ENCODE measurements around the gene GFOD2. TPM values are rescaled to one million over a fixed set of nuclear protein-coding genes. Genes with fewer than 3 reads are reported as not detected.

GFOD2 gene
- total and polyA plus RNA-seq, 2 of the 13 experiments (the other 11 are each of a cell fraction or from before 2014, with no cell fraction given): 11.1 to 17.2 TPM

DNA sequence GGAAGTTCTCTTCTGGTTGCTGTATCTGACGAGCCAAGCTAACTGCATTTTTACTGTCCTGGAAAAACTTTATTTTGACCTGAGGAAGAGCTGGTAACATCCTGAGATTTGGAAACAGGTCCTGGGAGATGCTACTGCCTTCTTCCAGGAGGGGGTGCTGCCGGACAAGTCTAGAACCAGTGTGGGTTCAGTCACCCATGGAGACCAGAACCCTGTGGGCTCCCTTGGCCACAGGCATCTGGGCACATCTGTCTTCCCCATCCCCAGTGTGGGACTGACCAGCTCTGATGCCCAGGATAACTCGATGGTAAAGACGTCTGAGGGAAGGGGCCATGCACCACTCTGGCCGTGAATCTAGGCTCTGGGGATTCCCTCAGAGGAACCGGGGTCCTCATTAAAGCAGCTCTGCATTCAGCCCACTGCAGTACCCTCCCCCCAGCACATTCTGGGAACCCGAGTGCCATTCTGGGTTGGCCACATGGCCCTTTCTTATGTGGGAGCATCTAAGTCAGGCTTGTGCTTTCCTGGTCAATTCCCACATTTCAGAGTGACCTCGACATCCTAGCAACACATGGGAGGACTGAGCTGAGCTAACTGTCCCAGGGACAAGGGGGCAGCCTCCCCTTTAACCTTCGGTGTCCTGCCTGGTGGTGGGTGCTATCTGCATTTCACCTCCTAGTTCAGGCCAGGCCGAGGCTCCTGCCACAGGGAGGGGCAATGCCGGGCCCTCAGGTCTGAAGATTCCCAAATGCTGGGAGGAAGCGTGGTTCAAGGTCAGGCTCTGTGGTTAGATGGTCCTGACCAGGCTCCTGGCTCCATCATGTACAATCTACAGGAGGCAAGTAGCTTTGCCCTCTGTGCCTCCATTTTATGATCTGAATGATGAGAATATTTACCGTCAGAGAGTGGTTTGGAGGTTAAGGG, 46.1 kb downstream of the GFOD2 start (continued):
- TF ChIP-seq ZNF235 (CRISPR knock-in tag; IDR thresholded peaks at IDR 0.05; ENCODE audit: borderline replicate concordance) (0 out of 2 replicates have a peak, but pooled peaks have one; percentile 67), ZNF33A (CRISPR knock-in tag; IDR thresholded peaks at IDR 0.05; ENCODE audit: borderline replicate concordance) (no peak), SNRNP70 (IDR thresholded peaks at IDR 0.05; ENCODE audit: low read depth, low read length) (no peak), TEAD2 (CRISPR knock-in tag; IDR thresholded peaks at IDR 0.05) (no peak), GATAD2A (CRISPR knock-in tag; IDR thresholded peaks at IDR 0.05) (no peak), ZSCAN9 (CRISPR knock-in tag; IDR thresholded peaks at IDR 0.05; ENCODE audit: borderline replicate concordance) (no peak), KDM5B (CRISPR knock-in tag; IDR thresholded peaks at IDR 0.05; ENCODE audit: borderline replicate concordance) (peak; percentile 53; the same call in 1 of the 2 replicates), RFX1 (IDR thresholded peaks at IDR 0.05) (no peak), ZFP82 (CRISPR knock-in tag; IDR thresholded peaks at IDR 0.05; ENCODE audit: borderline replicate concordance) (no peak), ZNF605 (CRISPR knock-in tag; IDR thresholded peaks at IDR 0.05) (no peak), ZKSCAN1 (IDR thresholded peaks at IDR 0.05; ENCODE audit: low read length) (no peak), RAD21 (CRISPR knock-in tag; IDR thresholded peaks at IDR 0.05) (peak; percentile 93), ZNF124 (CRISPR knock-in tag; IDR thresholded peaks at IDR 0.05) (no peak), ZSCAN12 (CRISPR knock-in tag; IDR thresholded peaks at IDR 0.05) (no peak), XRCC5 (optimal IDR thresholded peaks at IDR 0.05; ENCODE audit: low read length) (peak; percentile 73), RBM22 (optimal IDR thresholded peaks at IDR 0.05; ENCODE audit: low read length) (no peak), ELF1 (CRISPR knock-in tag; IDR thresholded peaks at IDR 0.05) (no peak; the same call in 1 of the 2 replicates)
- TF ChIP-seq, protein P1, sequence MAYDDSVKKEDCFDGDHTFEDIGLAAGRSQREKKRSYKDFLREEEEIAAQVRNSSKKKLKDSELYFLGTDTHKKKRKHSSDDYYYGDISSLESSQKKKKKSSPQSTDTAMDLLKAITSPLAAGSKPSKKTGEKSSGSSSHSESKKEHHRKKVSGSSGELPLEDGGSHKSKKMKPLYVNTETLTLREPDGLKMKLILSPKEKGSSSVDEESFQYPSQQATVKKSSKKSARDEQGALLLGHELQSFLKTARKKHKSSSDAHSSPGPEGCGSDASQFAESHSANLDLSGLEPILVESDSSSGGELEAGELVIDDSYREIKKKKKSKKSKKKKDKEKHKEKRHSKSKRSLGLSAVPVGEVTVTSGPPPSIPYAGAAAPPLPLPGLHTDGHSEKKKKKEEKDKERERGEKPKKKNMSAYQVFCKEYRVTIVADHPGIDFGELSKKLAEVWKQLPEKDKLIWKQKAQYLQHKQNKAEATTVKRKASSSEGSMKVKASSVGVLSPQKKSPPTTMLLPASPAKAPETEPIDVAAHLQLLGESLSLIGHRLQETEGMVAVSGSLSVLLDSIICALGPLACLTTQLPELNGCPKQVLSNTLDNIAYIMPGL (CRISPR knock-in tag; IDR thresholded peaks at IDR 0.05; ENCODE audit: borderline replicate concordance in 1 of 2, low read depth in 1 of 2): 0 out of 4 replicates have a peak, but pooled peaks of 1 of the 2 experiments have one; percentile 30
- TF ChIP-seq, protein P2, sequence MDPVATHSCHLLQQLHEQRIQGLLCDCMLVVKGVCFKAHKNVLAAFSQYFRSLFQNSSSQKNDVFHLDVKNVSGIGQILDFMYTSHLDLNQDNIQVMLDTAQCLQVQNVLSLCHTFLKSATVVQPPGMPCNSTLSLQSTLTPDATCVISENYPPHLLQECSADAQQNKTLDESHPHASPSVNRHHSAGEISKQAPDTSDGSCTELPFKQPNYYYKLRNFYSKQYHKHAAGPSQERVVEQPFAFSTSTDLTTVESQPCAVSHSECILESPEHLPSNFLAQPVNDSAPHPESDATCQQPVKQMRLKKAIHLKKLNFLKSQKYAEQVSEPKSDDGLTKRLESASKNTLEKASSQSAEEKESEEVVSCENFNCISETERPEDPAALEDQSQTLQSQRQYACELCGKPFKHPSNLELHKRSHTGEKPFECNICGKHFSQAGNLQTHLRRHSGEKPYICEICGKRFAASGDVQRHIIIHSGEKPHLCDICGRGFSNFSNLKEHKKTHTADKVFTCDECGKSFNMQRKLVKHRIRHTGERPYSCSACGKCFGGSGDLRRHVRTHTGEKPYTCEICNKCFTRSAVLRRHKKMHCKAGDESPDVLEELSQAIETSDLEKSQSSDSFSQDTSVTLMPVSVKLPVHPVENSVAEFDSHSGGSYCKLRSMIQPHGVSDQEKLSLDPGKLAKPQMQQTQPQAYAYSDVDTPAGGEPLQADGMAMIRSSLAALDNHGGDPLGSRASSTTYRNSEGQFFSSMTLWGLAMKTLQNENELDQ (CRISPR knock-in tag; IDR thresholded peaks at IDR 0.05; ENCODE audit: borderline replicate concordance): no peak
- TF ChIP-seq, protein P3, sequence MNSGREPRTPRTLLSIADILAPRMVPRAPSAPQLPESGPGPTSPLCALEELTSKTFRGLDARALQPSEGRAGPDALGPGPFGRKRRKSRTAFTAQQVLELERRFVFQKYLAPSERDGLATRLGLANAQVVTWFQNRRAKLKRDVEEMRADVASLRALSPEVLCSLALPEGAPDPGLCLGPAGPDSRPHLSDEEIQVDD (CRISPR knock-in tag; IDR thresholded peaks at IDR 0.05; ENCODE audit: borderline replicate concordance): no peak
- TF ChIP-seq, protein P4, sequence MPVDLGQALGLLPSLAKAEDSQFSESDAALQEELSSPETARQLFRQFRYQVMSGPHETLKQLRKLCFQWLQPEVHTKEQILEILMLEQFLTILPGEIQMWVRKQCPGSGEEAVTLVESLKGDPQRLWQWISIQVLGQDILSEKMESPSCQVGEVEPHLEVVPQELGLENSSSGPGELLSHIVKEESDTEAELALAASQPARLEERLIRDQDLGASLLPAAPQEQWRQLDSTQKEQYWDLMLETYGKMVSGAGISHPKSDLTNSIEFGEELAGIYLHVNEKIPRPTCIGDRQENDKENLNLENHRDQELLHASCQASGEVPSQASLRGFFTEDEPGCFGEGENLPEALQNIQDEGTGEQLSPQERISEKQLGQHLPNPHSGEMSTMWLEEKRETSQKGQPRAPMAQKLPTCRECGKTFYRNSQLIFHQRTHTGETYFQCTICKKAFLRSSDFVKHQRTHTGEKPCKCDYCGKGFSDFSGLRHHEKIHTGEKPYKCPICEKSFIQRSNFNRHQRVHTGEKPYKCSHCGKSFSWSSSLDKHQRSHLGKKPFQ (CRISPR knock-in tag; IDR thresholded peaks at IDR 0.05; ENCODE audit: insufficient replicate concordance): no peak
- TF ChIP-seq, protein P5, sequence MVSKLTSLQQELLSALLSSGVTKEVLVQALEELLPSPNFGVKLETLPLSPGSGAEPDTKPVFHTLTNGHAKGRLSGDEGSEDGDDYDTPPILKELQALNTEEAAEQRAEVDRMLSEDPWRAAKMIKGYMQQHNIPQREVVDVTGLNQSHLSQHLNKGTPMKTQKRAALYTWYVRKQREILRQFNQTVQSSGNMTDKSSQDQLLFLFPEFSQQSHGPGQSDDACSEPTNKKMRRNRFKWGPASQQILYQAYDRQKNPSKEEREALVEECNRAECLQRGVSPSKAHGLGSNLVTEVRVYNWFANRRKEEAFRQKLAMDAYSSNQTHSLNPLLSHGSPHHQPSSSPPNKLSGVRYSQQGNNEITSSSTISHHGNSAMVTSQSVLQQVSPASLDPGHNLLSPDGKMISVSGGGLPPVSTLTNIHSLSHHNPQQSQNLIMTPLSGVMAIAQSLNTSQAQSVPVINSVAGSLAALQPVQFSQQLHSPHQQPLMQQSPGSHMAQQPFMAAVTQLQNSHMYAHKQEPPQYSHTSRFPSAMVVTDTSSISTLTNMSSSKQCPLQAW (CRISPR knock-in tag; IDR thresholded peaks at IDR 0.05): peak; percentile 63
